Trophoblast cell (in vitro differentiated cells and primary cell): Measurements from ENCODE around the gene CYTL1.

Source experiments
- DNase-seq, 2 donors: peaks; one replicate each; pipeline ENCODE4 v3.0.0-alpha.2; 2016
- H2AFZ ChIP-seq: 2 replicates; pipeline ENCODE4 v1.6.1; 2013; ENCODE audit warnings: low read length, moderate library complexity, mild to moderate bottlenecking; ENCODE audit not compliant: insufficient read depth, poor library complexity
- H2AK5ac ChIP-seq: 2 replicates; pipeline ENCODE4 v1.6.1; 2013; ENCODE audit warnings: mild to moderate bottlenecking, low read length
- H2BK120ac ChIP-seq: 2 replicates; pipeline ENCODE4 v1.6.1; 2013; ENCODE audit warnings: low read length, mild to moderate bottlenecking, moderate library complexity; ENCODE audit not compliant: insufficient read depth, poor library complexity
- H2BK12ac ChIP-seq: 2 replicates; pipeline ENCODE4 v1.6.1; 2013; ENCODE audit warnings: mild to moderate bottlenecking, low read length, moderate library complexity
- H2BK5ac ChIP-seq: 2 replicates; pipeline ENCODE4 v1.6.1; 2013; ENCODE audit warnings: low read length, low read depth, moderate library complexity, mild to moderate bottlenecking; ENCODE audit not compliant: poor library complexity
- H3K14ac ChIP-seq: 2 replicates; pipeline ENCODE4 v1.6.1; 2013; ENCODE audit warnings: mild to moderate bottlenecking, low read length
- H3K18ac ChIP-seq: 2 replicates; pipeline ENCODE4 v1.6.1; 2013; ENCODE audit warnings: mild to moderate bottlenecking, low read length
- H3K23ac ChIP-seq: 2 replicates; pipeline ENCODE4 v1.6.1; 2013; ENCODE audit warnings: low read length
- H3K27ac ChIP-seq: 2 replicates; pipeline ENCODE4 v1.5.1; 2013; ENCODE audit warnings: low read depth, mild to moderate bottlenecking, inconsistent platforms, low read length, moderate library complexity
- H3K27me3 ChIP-seq: 2 replicates; pipeline ENCODE4 v1.6.1; 2013; ENCODE audit warnings: inconsistent platforms, mild to moderate bottlenecking, low read length, moderate library complexity; ENCODE audit not compliant: insufficient read depth
- H3K36me3 ChIP-seq, 2 experiments: 1 replicate in 1 of 2; 2 replicates in 1 of 2; pipeline ENCODE4 v1.6.1; 2013; ENCODE audit warnings: low read length in 2 of 2, mild to moderate bottlenecking in 2 of 2, moderate library complexity in 1 of 2; ENCODE audit not compliant: insufficient read depth in 2 of 2, control insufficient read depth in 1 of 2
- H3K4ac ChIP-seq: 2 replicates; pipeline ENCODE4 v1.6.1; 2013; ENCODE audit warnings: low read depth, mild to moderate bottlenecking, low read length, moderate library complexity
- H3K4me1 ChIP-seq, 2 experiments: 1 replicate in 1 of 2; 2 replicates in 1 of 2; pipeline ENCODE4 v1.6.1; 2013; ENCODE audit warnings: low read length in 2 of 2, mild to moderate bottlenecking in 2 of 2, moderate library complexity in 1 of 2; ENCODE audit not compliant: insufficient read depth in 2 of 2, control insufficient read depth in 1 of 2
- H3K4me2 ChIP-seq: 2 replicates; pipeline ENCODE4 v1.6.1; 2013; ENCODE audit warnings: inconsistent platforms, mild to moderate bottlenecking, low read length, moderate library complexity
- H3K4me3 ChIP-seq: 2 replicates; pipeline ENCODE4 v1.5.1; 2013; ENCODE audit warnings: mild to moderate bottlenecking, low read depth, low read length, inconsistent platforms
- H3K79me1 ChIP-seq: one replicate; pipeline ENCODE4 v1.6.1; 2013; ENCODE audit warnings: low read length
- H3K79me2 ChIP-seq: 2 replicates; pipeline ENCODE4 v1.6.1; 2013; ENCODE audit warnings: low read length, mild to moderate bottlenecking; ENCODE audit not compliant: control insufficient read depth, insufficient read depth, poor library complexity
- H3K9ac ChIP-seq: 2 replicates; pipeline ENCODE4 v1.6.1; 2013; ENCODE audit warnings: mild to moderate bottlenecking, low read length
- H3K9me3 ChIP-seq: 2 replicates; pipeline ENCODE4 v1.6.1; 2013; ENCODE audit warnings: low read depth, mild to moderate bottlenecking, control low read depth, inconsistent platforms, low read length; ENCODE audit not compliant: insufficient read depth
- H4K12ac ChIP-seq: 2 replicates; pipeline ENCODE4 v1.6.1; 2013; ENCODE audit warnings: low read depth, mild to moderate bottlenecking, low read length, moderate library complexity
- H4K8ac ChIP-seq: 2 replicates; pipeline ENCODE4 v1.6.1; 2013; ENCODE audit warnings: low read depth, mild to moderate bottlenecking, low read length, moderate library complexity
- H4K91ac ChIP-seq: one replicate; pipeline ENCODE4 v1.6.1; 2013; ENCODE audit warnings: low read depth, mild to moderate bottlenecking, low read length, moderate library complexity
- WGBS: extraction: QIAGEN DNeasy Blood & Tissue Kit; methylation state at CpG from one replicate; pipeline ENCODE4 v1.1.7; 2013; ENCODE audit warnings: missing lambda C conversion rate; ENCODE audit not compliant: insufficient read length, insufficient coverage; ENCODE audit errors: extremely low coverage; 5-methylcytosine and 5-hydroxymethylcytosine counted together

Gene CYTL1

DNA sequence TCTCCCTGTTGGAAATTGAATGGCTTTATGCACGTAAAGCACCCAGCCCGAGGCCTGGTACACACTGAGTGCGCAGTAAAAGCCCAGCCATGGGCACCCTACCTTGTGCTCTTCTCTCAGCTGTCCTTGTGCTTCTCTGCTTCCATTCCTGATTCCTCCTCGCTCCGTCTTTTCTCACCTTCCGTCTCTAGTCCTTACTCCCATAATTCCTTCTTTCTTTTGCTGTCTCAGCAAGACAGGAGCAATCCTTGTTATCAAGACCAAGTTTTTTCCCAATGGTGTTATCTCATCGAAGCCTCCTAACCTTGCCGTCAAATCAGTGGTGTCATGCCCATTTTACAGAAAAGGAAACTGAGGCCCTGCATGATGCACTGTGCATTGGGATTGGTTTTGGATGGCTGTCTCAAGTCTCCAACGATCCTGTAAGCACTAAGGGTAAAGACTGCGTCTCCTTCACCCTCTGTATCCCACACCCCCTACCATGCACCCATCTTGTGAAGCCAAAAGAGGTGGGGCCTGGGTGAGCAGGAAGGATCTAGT, 30.1 kb downstream of the CYTL1 start:
- H3K9ac ChIP-seq: no peak overlapping the region
- no peak overlapping the region for H2BK120ac ChIP-seq
- H3K9me3 ChIP-seq: peaks cover 4% of the 10 kb centered on the region
- no peak overlapping the region for H2BK5ac ChIP-seq
- H3K4me1 ChIP-seq: peaks cover 6 to 8% of the 10 kb centered on the region in 2 experiments
- no peak overlapping the region for H4K91ac ChIP-seq
- no peaks in the 10 kb centered on the region for H3K36me3 ChIP-seq
- peaks cover 1% of the 10 kb centered on the region for H3K79me2 ChIP-seq
- no peak overlapping the region for H3K4me3 ChIP-seq
- H3K23ac ChIP-seq: no peak overlapping the region
- no peak overlapping the region for H3K4ac ChIP-seq
- no peak overlapping the region for H3K18ac ChIP-seq
- DNase-seq: no peak
- no peak overlapping the region for H3K4me2 ChIP-seq
- WGBS: no CpG with 5 or more reads among the region's 10 CpGs
- peaks cover 5% of the 10 kb centered on the region for H3K79me1 ChIP-seq
- no peak overlapping the region for H3K14ac ChIP-seq
- no peaks in the 10 kb centered on the region for H3K27me3 ChIP-seq
- H2BK12ac ChIP-seq: no peak overlapping the region
- H4K8ac ChIP-seq: no peak overlapping the region
- no peak overlapping the region for H2AK5ac ChIP-seq
- no peak overlapping the region for H2AFZ ChIP-seq
- H3K27ac ChIP-seq: no peak overlapping the region
- no peak overlapping the region for H4K12ac ChIP-seq

DNA sequence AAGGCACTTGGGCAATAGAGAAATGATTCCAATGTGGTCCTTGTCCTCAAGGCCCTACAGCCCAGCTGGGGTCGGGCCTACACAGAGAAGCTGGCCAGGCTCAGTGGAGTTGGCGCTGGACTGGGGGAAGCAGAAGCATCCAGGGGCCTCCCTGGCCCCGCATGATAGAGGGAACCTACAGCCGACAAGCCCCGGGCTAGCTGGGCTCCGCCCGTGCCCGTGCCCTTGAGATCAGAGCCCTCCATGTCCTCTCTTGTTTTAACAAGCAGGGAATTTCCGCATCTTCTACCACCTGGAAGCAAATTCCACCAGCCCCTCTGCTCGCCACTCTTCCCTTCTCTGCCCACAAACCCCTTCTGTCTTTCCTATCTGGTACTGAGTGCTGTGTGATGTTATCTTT, 31.6 kb downstream of the CYTL1 start:
- DNase-seq: no peak
- H3K4me2 ChIP-seq: no peak overlapping the region
- H3K9ac ChIP-seq: no peak overlapping the region
- no peak overlapping the region for H2AK5ac ChIP-seq
- no peak overlapping the region for H3K4ac ChIP-seq
- no peak overlapping the region for H4K8ac ChIP-seq
- peaks cover 6 to 8% of the 10 kb centered on the region in 2 experiments for H3K4me1 ChIP-seq
- H4K12ac ChIP-seq: no peak overlapping the region
- H3K18ac ChIP-seq: no peak overlapping the region
- peaks cover 4% of the 10 kb centered on the region for H3K9me3 ChIP-seq
- H2BK12ac ChIP-seq: no peak overlapping the region
- H3K27ac ChIP-seq: no peak overlapping the region
- H3K23ac ChIP-seq: no peak overlapping the region
- no peaks in the 10 kb centered on the region for H3K36me3 ChIP-seq
- no peak overlapping the region for H2AFZ ChIP-seq
- H3K79me2 ChIP-seq: peaks cover 1% of the 10 kb centered on the region
- no peak overlapping the region for H3K14ac ChIP-seq
- peak overlapping the region; percentile 15 for H4K91ac ChIP-seq
- no peak overlapping the region for H3K4me3 ChIP-seq
- no peak overlapping the region for H2BK5ac ChIP-seq
- H3K79me1 ChIP-seq: peaks cover 5% of the 10 kb centered on the region
- H2BK120ac ChIP-seq: no peak overlapping the region
- no peaks in the 10 kb centered on the region for H3K27me3 ChIP-seq
- no CpG with 5 or more reads among the region's 10 CpGs for whole genome bisulfite sequencing

DNA sequence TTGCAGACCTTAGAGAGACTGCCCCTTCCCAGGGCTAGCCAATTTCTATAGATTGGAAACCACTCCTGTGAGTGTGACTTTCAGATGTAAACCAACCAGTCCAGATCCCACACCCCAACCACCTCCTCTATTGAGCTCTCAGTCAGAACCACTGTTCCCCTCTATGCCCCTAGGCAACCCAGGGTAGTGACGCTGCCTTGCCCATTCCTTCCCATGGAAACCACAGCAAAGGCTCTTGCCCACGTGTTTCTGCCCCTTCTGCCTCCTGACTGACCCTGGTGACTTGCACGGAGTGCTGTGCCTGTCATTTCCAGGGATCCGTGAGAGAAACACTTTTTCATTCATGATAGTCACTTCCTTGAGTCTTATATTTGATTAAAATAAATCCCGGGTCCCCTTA, 32.4 kb downstream of the CYTL1 start:
- H3K79me2 ChIP-seq: peaks cover 1% of the 10 kb centered on the region
- no peak overlapping the region for H4K91ac ChIP-seq
- H3K9ac ChIP-seq: no peak overlapping the region
- H3K4me1 ChIP-seq: peaks cover 6% of the 10 kb centered on the region in 2 experiments
- H3K4me2 ChIP-seq: no peak overlapping the region
- H2BK5ac ChIP-seq: no peak overlapping the region
- no peak overlapping the region for H3K4ac ChIP-seq
- peaks cover 4% of the 10 kb centered on the region for H3K79me1 ChIP-seq
- H4K8ac ChIP-seq: no peak overlapping the region
- H3K9me3 ChIP-seq: peaks cover 4% of the 10 kb centered on the region
- no peak overlapping the region for H2AK5ac ChIP-seq
- H2BK120ac ChIP-seq: no peak overlapping the region
- H2BK12ac ChIP-seq: no peak overlapping the region
- no peak overlapping the region for H3K4me3 ChIP-seq
- H3K27me3 ChIP-seq: no peaks in the 10 kb centered on the region
- no peak overlapping the region for H3K27ac ChIP-seq
- no peaks in the 10 kb centered on the region for H3K36me3 ChIP-seq
- no CpG with 5 or more reads among the region's 5 CpGs for WGBS
- no peak overlapping the region for H2AFZ ChIP-seq
- no peak overlapping the region for H3K14ac ChIP-seq
- no peak overlapping the region for H3K18ac ChIP-seq
- no peak for DNase-seq
- H4K12ac ChIP-seq: no peak overlapping the region
- no peak overlapping the region for H3K23ac ChIP-seq

DNA sequence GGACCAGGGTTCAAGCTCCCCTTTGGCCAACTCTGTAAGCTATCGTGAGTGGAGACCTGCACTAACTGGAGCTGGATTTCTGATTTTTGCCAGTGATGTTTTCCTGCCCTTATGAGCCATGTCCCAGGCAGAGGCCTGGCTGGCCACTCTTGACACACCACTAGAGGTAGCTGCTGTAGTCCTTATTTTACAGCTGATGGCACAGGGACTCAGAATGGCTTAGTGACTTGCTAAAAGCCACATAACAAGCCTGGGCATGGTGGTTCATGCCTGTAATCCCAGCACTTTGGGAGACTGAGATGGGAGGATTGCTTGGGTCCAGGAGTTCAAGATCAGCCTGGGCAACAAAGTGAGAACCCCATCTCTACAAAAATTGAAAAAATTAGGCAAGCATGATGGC, 33.4 kb downstream of the CYTL1 start:
- Histone ChIP-seq H3K36me3 (no peaks in the 10 kb centered on the region), H2BK5ac (no peak overlapping the region), H3K79me2 (no peaks in the 10 kb centered on the region), H3K9me3 (peaks cover 4% of the 10 kb centered on the region), H3K27ac (no peak overlapping the region), H4K91ac (no peak overlapping the region), H3K23ac (no peak overlapping the region), H4K12ac (no peak overlapping the region), H3K18ac (no peak overlapping the region), H2AFZ (no peak overlapping the region), H3K4me3 (no peak overlapping the region), H2AK5ac (no peak overlapping the region), H2BK12ac (no peak overlapping the region), H2BK120ac (no peak overlapping the region), H3K27me3 (no peaks in the 10 kb centered on the region), H3K4me2 (no peak overlapping the region), H3K9ac (no peak overlapping the region), H3K14ac (no peak overlapping the region), H3K4me1 (peaks cover 1 to 3% of the 10 kb centered on the region in 2 experiments), H3K4ac (no peak overlapping the region), H3K79me1 (no peaks in the 10 kb centered on the region), H4K8ac (no peak overlapping the region)
- DNase-seq: no peak
- no CpG with 5 or more reads among the region's 1 CpG for WGBS
